Hepatocyte (in vitro differentiated cells): ENCODE measurements around the gene KRT32. TPM values are rescaled to one million over a fixed set of nuclear protein-coding genes. Genes with fewer than 3 reads are reported as not detected.

Source experiments
- DNase-seq: peaks from one replicate; pipeline ENCODE4 v3.0.0-alpha.2; 2016; ENCODE audit warnings: low spot score
- H2AFZ ChIP-seq: fragments of 200-600 bp; sonication (generic); 2 replicates; pipeline ENCODE4 v1.6.0; 2016; ENCODE audit warnings: antibody characterized with exemption, mild to moderate bottlenecking
- H3K27ac ChIP-seq: fragments of 200-600 bp; sonication (generic); 2 replicates; pipeline ENCODE4 v1.5.1; 2016; ENCODE audit warnings: mild to moderate bottlenecking
- H3K27me3 ChIP-seq: fragments of 200-600 bp; sonication (generic); 2 replicates; pipeline ENCODE4 v1.6.1; 2016
- H3K36me3 ChIP-seq: fragments of 200-600 bp; sonication (generic); replicated peaks from 2 replicates; pipeline ENCODE4 v1.5.1; 2016; ENCODE audit warnings: low read depth; ENCODE audit not compliant: insufficient read depth
- H3K4me1 ChIP-seq: fragments of 200-600 bp; sonication (generic); 2 replicates; pipeline ENCODE4 v1.5.1; 2016; ENCODE audit warnings: mild to moderate bottlenecking, moderate library complexity; ENCODE audit not compliant: insufficient read depth
- H3K4me2 ChIP-seq: fragments of 200-600 bp; sonication (generic); 2 replicates; pipeline ENCODE4 v1.6.0; 2016
- H3K4me3 ChIP-seq: fragments of 200-600 bp; sonication (generic); 2 replicates; pipeline ENCODE4 v1.5.1; 2016; ENCODE audit warnings: mild to moderate bottlenecking
- H3K79me2 ChIP-seq: fragments of 200-600 bp; sonication (generic); 2 replicates; pipeline ENCODE4 v1.6.0; 2017; ENCODE audit warnings: mild to moderate bottlenecking
- H3K9me2 ChIP-seq: fragments of 200-600 bp; sonication (generic); replicated peaks from 2 replicates; pipeline ENCODE4 v1.6.0; 2017; ENCODE audit warnings: mild to moderate bottlenecking; ENCODE audit not compliant: insufficient read depth
- H3K9me3 ChIP-seq: fragments of 200-600 bp; sonication (generic); 2 replicates; pipeline ENCODE4 v1.5.1; 2016; ENCODE audit warnings: low read depth, mild to moderate bottlenecking
- H4K20me1 ChIP-seq: fragments of 200-600 bp; sonication (generic); 2 replicates; pipeline ENCODE4 v1.6.0; 2016; ENCODE audit warnings: mild to moderate bottlenecking; ENCODE audit not compliant: insufficient read depth, poor library complexity, severe bottlenecking
- CTCF ChIP-seq: fragments of 200-600 bp; sonication (generic); IDR thresholded peaks from 2 replicates; pipeline ENCODE4 v1.5.1; 2016; ENCODE audit warnings: antibody characterized with exemption, mild to moderate bottlenecking; ENCODE audit not compliant: poor library complexity
- EZH2 ChIP-seq: fragments of 200-600 bp; sonication (generic); IDR thresholded peaks from 2 replicates; pipeline ENCODE4 v1.6.1; 2016; ENCODE audit warnings: antibody characterized with exemption, mild to moderate bottlenecking, borderline replicate concordance
- EZH2phosphoT487 ChIP-seq: fragments of 200-600 bp; sonication (generic); IDR thresholded peaks from one replicate; pipeline ENCODE4 v1.6.1; 2018; ENCODE audit warnings: antibody characterized with exemption, mild to moderate bottlenecking, low read depth, moderate library complexity; ENCODE audit not compliant: unreplicated experiment, severe bottlenecking
- WGBS: methylation state at CpG from one replicate; pipeline ENCODE4 v1.1.6; 2016; ENCODE audit warnings: low lambda C conversion rate; ENCODE audit errors: missing lambda C conversion rate; 5-methylcytosine and 5-hydroxymethylcytosine counted together
- polyA plus RNA-seq: library from polyadenylated mRNA; unstranded; fragments of >200 nt; fragmentation: Nextera tagmentation; extraction: Ambion mirVana; gene quantifications from 2 replicates; pipeline ENCODE4 v1.2.1, GENCODE V29; 2016
- total RNA-seq: library from RNA; depleted of rRNA; stranded (reverse); fragments of >200 nt; gene quantifications from 2 replicates; pipeline ENCODE4 v1.2.3, GENCODE V29; 2014

The KRT32 gene
- total and polyA plus RNA-seq, 2 experiments from 2014 or later, result not detected

GRCh38 chr17:41478237-41478636, 11.1 kb upstream of the KRT32 start:
- DNase-seq, result no peak
- WGBS, result 91% methylated on average over 8 of the region's 8 CpGs
- Histone ChIP-seq H3K27me3 (no peaks in the 10 kb centered on the region), H3K79me2 (no peaks in the 10 kb centered on the region), H3K36me3 (no peaks in the 10 kb centered on the region), H3K4me1 (no peaks in the 10 kb centered on the region), H4K20me1 (no peaks in the 10 kb centered on the region), H3K4me3 (no peak overlapping the region), H3K4me2 (no peak overlapping the region), H3K9me2 (no peaks in the 10 kb centered on the region), H3K9me3 (no peaks in the 10 kb centered on the region), H2AFZ (no peak overlapping the region), H3K27ac (no peak overlapping the region)
- no peak for TF ChIP-seq EZH2
- no peak for TF ChIP-seq EZH2phosphoT487

- Histone ChIP-seq H3K9me3 (no peaks in the 10 kb centered on the region), H4K20me1 (no peaks in the 10 kb centered on the region), H3K27me3 (no peaks in the 10 kb centered on the region), H3K4me3 (no peak overlapping the region), H3K27ac (no peak overlapping the region), H3K9me2 (no peaks in the 10 kb centered on the region), H3K36me3 (no peaks in the 10 kb centered on the region), H3K79me2 (no peaks in the 10 kb centered on the region), H3K4me1 (no peaks in the 10 kb centered on the region), H3K4me2 (no peak overlapping the region), H2AFZ (no peak overlapping the region)
- no peak for DNase-seq
- WGBS, result 94% methylated on average over 22 of the region's 22 CpGs
- TF ChIP-seq EZH2phosphoT487, result no peak
- TF ChIP-seq EZH2, result no peak
- no peak for TF ChIP-seq CTCF
Observed at GRCh38 chr17:41476866-41477815, 10.0 kb upstream of the KRT32 start.

GRCh38 chr17:41475421-41475820, 8.2 kb upstream of the KRT32 start:
- no peaks in the 10 kb centered on the region for H3K4me1 ChIP-seq
- no peaks in the 10 kb centered on the region for H3K27me3 ChIP-seq
- H3K4me3 ChIP-seq, result no peak overlapping the region
- H3K27ac ChIP-seq, result no peak overlapping the region
- WGBS, result 92% methylated on average over 4 of the region's 4 CpGs
- no peaks in the 10 kb centered on the region for H4K20me1 ChIP-seq
- no peak for DNase-seq
- no peaks in the 10 kb centered on the region for H3K79me2 ChIP-seq
- H2AFZ ChIP-seq, result no peak overlapping the region
- no peak overlapping the region for H3K4me2 ChIP-seq
- no peaks in the 10 kb centered on the region for H3K9me3 ChIP-seq
- TF ChIP-seq EZH2phosphoT487, result no peak
- TF ChIP-seq EZH2, result no peak
- TF ChIP-seq CTCF, result no peak
- H3K9me2 ChIP-seq, result no peaks in the 10 kb centered on the region
- no peaks in the 10 kb centered on the region for H3K36me3 ChIP-seq

GRCh38 chr17:41474863-41475262, 7.7 kb upstream of the KRT32 start:
- Histone ChIP-seq H2AFZ (no peak overlapping the region), H4K20me1 (no peaks in the 10 kb centered on the region), H3K4me1 (no peaks in the 10 kb centered on the region), H3K4me3 (no peak overlapping the region), H3K36me3 (no peaks in the 10 kb centered on the region), H3K9me2 (no peaks in the 10 kb centered on the region), H3K79me2 (no peaks in the 10 kb centered on the region), H3K27ac (no peak overlapping the region), H3K9me3 (no peaks in the 10 kb centered on the region), H3K27me3 (no peaks in the 10 kb centered on the region), H3K4me2 (no peak overlapping the region)
- TF ChIP-seq EZH2 (no peak), EZH2phosphoT487 (no peak), CTCF (no peak)
- WGBS, result 81% methylated on average over 8 of the region's 8 CpGs
- no peak for DNase-seq
